Esophagus mucosa (tissue), 1 donor: ENCODE data around the gene GRHPR. TPM values are rescaled to one million over a fixed set of nuclear protein-coding genes. Genes with fewer than 3 reads are reported as not detected.
"Not testable (repeated sequence)": the region's sequence is repeated elsewhere in the genome, so short reads cannot be mapped to it uniquely, and the experiment has no call there.

Source experiments
- ATAC-seq: fragments of 200-7000 bp; cut with Tn5 transposase; one replicate; pipeline ENCODE4 v1.9.1; 2020
- total RNA-seq: library from RNA; stranded (reverse); gene quantifications from one replicate; pipeline ENCODE4 v1.2.4, GENCODE V29; 2023
- donor health status: DM: yes; HTN: yes; CAD: no.

The GRHPR gene
- total RNA-seq, 1 donor from 2014 or later, result 57.5 TPM

DNA sequence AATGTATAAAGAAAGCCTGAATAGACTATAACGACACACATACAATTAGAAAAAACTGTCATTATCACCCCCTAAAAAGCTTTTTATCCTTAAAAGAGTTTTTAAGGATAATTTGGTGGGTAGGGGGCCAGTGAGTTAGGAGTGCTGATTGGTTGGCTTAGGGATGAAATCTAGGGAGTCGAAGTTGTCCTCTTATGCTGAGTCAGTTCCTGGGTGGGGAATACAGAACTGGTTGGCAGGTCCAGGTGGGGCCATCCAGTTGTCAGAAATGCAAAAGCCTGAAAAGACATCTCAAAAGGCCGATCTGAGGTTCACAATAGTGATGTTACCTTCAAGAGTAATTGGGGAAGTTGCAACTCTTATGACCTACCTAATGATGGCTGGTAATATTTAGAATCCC lies 29.1 kb downstream of the GRHPR start:
- ATAC-seq, result no peak

DNA sequence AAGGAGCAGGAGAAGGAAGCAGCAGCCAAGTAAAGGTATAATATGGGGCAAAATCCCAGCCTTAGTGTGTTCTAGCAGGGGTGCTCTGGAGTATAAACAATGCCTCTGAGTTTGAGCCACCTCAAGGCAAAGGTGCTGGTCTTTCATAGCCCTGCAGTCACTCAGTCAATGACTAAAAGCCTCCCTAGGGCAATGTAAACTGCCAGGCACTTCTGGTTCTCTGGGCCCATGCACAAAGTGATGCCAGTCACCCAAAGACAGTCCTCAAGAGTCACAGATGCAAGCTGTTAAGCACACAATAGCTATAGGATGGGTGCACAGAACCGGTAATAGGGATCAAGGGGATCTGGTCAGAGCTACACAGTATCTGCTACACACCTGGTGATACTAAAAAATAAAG lies 30.1 kb downstream of the GRHPR start:
- no peak for ATAC-seq

DNA sequence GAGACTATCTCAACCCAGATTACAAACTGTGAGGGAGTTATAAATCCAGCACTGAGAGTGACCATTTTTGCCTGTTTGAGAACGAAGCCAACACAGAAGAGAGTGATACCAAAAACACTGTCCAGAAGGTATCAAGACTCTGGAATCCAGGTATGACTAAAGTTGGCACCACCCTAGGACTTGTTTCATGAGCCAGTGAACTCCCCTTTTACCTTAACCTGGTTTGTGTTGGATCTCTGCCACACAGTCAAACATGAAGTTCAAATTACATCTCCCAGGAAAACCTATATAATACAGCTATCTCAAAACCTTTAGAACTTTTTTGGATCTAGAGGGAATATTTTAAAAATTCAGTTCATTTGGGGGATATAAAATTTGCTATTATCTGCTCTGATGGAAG lies 31.3 kb downstream of the GRHPR start:
- ATAC-seq, result no peak

DNA sequence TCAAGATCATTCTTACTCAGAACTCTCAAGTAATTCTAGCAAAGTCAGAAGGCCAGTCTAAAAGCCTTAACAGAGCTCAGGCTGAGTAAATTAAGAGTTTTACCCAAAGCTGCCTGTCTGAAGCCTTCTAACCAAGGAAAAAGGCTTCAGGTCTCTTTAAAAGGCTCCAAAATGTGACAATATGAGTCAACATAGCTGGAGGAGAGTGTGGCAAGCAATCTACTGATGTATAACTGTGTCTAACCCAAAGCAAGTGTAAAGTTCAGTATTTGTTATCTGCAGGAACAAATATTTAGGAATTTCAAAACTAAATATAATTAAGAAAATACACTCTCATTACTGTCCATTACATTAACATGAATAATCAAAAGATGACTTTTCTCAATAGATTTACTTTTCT lies 31.7 kb downstream of the GRHPR start:
- no peak for ATAC-seq

DNA sequence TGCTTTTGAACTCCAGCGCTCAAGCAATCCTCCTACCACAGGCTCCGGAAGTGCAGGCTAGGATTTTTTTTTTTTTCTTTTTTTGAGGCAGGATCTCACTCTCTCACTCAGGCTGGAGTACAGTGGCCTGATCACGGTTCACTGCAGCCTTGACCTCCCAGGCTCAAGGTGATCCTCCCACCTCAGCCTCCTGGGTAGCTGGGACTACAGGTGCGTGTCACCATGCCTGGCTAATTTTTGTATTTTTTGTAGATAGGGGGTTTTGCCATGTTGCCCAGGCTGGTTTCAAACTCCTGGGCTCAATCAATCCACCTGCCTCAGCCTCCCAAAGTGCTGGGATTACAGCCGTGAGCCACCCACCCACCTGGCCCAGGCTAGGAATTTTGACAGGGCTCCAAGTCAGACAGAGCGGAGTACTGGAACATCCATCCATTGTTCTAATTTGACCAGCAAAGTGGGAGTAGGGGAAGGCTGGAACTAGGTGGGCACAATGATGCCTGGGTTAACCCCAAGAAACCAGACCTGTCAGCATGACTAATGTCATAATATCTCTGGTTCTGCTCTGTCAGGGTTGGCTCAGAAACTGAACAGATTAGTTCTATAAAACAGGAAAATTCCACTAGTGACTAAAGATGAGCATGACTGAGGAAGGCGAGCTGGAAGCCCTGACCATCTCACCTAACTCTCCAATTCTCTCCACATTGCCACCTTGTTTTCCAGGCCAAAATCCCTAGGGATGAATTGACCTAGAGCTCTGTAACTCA lies 33.6 kb downstream of the GRHPR start:
- ATAC-seq, result peak; percentile 83

DNA sequence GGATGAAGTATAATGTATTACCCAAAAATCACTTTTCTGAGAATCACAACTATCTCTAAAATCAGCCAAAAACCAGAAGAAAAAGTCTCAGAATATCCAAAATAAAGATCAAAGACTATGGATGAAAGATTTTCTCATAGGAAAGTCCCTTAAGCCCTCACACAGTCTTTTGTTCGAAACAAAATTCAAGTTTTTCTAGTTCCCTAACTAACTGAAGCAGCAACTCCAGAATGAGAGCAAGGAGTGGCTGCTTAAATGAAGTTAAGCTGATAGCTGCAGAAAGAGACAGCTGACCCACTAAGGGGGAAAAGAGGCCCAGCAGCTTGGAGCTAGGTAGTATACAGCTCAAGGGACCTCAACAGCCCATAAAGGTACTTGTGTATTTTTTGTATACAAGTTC lies 34.3 kb downstream of the GRHPR start:
- ATAC-seq, result peak; percentile 78

DNA sequence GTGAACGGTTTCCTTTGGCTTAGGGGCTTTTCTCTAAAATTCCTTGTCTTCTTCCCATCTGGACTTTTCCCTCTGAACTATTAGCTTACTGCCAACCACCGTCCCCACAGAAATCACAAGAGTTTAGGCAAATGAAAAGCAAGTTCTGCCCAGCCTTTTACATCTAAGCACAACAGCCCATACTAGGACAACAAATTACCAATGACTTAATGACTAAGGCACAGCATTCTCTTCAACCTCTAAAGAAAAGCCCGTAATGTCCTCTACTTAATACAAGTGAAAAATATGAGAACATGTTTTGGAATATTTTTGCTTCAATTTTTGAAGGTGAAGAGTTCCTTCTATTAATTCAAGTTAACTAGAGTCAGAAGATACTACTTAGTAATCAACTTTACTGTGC lies 41.5 kb downstream of the GRHPR start:
- no peak for ATAC-seq

DNA sequence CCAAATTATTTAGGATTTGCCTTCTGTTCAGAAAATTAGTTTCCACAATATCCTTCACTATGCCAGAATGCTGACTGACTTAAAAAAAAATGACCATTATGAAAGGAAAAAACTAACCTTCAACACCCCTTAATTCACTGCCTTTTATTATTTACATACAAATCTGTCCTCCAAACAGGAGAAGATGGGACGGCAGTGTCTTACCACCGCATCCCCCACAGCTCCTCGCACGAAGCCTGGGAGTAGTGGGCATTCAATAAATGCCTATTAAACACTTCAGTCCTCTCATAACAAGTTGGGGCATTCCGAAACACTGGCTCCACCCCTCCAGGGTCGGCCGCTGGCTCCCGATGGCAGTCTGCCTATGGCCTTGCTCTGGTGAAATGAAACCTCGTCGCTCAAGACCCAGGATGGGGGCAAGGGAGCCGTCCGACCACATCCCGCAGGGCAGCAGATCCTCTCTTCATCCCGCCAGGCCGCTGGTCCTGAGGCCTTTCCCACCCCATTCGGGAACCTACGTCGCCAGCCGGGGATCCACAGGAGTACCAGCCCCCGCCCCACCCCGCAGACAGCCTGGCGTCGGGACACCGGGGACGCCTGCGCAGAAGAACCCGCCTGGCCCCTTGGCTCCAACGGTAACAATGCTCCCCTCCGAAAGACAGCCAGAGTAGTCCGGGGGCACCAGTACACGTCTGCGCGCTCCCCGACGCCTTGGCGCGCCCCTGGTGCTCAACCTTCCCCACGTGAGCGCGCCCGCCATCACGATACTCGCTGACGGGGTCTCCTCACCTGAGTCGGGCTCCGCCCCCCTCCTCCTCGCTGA lies 42.1 kb downstream of the GRHPR start:
- ATAC-seq, result peak; percentile 45

DNA sequence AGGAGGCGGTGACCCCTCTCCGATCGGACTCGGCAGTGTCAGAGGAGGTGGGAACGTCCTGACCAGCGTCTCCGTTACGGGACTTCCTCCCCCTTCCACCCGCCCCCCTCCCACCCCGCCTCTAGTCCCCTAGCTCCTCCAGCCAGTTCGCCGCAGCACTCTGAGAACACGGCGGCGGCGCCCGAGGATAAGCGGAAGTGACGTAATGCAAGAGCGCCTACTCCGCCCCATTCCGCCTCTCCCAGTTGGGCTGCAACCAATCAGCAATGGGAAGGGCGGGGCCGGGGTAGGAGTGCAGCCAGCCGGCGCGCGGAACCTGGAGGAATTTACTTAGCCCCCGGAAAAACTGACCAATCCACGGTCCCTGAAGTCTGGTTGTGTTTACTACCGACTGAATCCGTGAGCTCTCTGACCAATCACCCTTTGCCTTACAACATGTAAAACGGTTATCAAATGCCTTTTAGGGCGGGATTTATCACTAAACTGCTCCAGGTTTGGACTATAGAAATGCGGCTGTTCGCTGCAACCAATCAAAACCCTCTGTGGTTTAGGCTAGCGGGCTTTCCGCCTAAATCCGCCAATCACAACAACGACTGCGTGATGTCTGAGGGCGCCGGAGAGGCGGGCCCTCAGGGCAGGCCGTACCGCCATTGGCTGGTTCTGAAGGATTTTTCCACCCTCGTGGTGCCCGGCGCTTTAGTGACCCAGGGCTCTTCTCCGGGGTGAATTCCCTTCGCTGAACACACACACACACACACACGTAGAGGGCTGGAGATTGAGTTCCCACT lies 42.9 kb downstream of the GRHPR start, which contains the start of gene ZBTB5:
Gene ZBTB5 (minus strand): TSS at position 202 of the 788 bp plus-strand sequence. CDS start 22,899 bp downstream, outside the sequence.
- ATAC-seq, result peak; percentile 92

DNA sequence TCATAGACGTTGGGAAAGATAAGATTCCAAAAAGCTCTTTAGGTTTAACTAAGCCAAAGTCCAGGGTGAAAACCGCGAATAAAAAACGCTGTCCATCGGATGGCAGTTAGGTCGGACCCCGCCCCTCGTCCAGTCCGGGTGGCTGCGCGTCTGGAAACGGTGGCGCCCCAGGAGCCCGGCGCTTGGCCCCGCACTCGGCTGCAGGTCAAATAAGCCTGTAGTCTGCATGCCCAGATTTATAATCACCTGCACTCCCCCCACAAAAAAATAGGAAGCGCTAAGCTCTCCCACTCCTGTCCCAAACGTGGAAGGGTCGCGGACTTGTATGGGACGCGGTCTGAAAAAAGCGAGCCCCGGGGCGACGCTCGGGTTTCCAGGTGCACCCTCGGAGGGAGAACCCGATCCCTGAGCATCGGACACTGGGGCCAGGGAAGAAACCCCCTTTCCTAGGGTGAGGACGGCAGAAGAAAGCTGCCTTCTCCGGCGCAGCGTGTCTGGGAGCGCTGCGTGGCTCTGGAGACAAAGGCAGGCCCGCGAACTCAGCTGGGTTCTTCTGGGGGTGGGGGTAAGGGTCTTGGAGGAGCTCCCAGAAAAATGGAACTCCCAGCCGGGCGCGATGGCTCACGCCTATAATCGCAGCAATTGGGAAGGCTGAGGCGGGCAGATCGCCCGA lies 43.7 kb downstream of the GRHPR start:
- ATAC-seq, result peak; percentile 10

DNA sequence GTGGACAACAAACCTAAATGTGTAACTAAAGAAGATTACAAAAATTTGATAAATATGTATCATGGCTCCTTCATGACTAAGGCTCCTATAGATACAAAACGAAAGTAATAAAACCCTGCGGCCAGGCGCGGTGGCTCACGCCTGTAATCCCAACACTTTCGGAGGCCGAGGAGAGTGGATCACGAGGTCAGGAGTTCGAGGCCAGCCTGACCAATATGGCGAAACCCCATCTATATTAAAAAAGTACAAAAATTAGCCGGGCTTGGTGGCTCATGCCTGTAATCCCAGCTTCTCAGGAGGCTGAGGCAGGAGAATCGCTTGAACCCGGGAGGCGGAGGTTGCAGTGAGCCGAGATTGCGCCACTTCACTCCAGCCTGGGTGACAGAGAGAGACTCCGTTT lies 45.0 kb downstream of the GRHPR start:
- ATAC-seq, result not testable (repeated sequence)

DNA sequence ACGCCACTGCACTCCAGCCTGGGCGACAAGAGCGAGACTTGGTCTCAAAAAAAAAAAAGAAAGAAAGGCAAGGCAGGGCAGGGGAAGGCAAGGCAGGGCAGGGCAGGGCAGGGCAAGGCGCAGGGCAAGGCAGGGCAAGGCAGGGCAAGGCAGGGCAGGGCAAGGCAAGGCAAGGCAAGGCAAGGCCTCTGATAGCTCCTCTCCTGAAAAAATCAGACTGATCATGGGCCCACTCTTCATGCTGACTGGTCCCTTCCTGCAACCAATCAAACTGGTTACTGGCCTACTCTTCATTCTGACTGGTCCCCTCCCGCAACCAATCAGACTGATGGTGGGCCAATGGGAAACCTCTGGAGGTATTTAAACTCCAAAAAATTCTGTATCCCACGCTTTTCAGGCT lies 46.1 kb downstream of the GRHPR start:
- ATAC-seq, result no peak

DNA sequence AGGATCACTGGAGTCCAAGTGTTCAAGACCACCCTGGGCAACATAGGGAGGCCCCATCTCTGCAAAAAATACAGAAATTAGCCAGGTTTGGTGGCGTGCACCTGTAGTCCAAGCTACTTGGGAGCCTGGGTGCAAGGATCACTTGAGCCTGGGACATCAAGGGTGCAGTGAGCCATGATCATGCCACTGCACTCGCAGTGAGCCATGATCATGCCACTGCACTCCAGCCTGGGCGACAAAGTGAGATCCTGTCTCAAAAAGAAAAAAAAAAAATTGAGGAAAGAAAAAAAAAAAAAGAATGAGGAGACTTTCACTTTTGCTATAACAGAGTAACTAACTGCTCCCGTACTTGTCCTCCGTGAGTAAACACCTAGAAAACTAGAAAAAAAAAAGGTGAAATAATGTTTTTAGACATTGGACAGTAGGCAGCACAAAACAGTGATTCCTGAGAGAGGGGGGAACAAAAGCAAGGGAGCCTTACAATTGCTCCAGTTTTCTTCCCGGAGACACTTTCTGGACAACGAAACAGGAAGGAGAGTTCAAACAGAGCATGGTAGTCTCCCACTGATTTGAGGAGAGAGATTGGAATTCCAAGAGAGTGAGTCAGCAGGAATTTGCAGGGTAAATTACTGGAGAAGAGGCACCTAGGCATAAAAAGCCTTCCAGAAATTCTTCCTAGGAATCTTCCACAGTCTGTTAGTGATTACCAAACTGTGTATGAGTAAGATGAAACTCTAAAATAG lies 49.6 kb downstream of the GRHPR start:
- peak; percentile 48 for ATAC-seq

DNA sequence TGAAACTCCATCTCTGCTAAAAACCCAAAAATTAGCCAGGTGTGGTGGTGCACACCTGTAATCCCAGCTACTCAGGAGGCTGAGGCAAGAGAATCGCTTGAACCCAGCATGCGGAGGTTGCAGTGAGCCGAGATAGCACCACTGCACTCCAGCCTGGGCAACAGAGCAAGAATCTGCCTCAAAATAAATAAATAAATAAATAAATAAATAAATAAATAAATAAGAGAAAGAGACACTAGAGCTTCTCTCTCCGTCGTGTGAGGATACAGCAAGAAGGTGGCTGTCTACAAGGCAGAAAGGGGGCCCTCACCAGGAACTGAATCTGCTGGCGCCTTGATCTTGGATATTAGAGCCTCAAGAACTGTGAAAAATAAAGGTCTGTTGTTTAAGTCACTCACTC lies 51.5 kb downstream of the GRHPR start:
- not testable (repeated sequence) for ATAC-seq

DNA sequence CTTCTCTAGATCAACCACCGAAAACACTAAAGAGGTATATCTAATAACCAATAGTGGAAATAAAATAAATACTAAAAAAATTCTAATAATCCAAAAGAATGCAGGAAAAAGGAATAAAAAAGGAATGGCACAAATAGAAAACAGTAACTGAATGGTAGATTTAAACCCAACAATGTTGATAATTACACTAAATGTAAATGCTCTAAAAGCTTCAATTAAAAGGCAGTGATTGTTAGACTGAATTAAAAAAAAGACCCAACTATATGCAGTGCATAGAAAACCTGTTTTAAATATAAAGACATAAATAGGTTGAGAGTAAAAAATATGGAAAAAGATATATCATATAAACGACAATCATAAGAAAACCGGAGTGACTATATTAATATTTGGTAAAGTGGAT lies 51.9 kb downstream of the GRHPR start:
- no peak for ATAC-seq

DNA sequence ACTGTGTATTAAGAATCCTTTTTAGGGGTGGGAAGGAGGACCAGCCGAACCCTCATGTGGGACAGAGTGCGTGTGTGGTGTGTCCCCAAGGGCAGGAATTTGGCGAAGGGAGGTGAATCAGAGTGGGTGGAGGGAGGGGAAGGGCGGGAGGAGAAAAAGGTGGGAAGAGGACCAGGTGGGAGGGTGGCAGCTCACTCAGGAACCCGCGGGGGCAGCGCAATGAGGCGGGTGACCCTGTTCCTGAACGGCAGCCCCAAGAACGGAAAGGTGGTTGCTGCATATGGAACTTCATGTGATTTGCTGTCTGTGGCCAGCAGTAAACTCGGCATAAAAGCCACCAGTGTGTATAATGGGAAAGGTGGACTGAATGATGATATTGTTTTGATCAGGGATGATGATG lies 54.4 kb downstream of the GRHPR start:
- no peak for ATAC-seq

DNA sequence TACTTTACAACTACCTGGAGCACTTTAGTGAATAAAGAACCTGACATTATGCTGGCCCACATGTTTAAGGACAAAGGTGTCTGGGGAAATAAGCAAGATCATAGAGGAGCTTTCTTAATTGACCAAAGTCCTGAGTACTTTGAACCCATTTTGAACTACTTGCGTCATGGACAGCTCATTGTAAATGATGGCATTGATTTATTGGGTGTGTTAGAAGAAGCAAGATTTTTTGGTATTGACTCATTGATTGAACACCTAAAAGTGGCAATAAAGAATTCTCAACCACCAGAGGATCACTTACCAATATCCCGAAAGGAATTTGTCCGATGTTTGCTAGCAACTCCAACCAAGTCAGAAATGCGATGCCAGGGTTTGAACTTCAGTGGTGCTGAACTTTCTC lies 54.9 kb downstream of the GRHPR start:
- ATAC-seq, result not testable (repeated sequence)

DNA sequence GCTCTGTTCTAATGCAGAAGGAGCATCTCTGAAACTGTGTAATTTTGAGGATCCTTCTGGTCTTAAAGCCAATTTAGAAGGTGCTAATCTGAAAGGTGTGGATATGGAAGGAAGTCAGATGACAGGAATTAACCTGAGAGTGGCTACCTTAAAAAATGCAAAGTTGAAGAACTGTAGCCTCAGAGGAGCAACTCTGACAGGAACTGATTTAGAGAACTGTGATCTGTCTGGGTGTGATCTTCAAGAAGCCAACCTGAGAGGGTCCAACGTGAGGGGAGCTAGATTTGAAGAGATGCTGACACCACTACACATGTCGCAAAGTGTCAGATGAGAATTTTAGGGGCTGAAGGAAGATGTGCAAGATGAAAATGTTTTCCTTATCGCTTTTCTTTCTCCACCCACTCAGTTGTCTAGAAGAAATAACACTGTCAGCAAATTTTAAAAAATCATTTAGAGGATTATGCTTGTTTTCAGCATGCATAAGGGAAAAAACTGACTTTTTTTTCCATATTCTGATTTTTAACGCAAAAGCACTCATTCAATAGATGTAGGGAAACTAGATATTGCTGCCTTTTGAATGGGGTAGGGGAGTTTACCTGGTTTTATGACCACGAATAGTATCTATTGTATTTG lies 55.6 kb downstream of the GRHPR start:
- ATAC-seq, result not testable (repeated sequence)

DNA sequence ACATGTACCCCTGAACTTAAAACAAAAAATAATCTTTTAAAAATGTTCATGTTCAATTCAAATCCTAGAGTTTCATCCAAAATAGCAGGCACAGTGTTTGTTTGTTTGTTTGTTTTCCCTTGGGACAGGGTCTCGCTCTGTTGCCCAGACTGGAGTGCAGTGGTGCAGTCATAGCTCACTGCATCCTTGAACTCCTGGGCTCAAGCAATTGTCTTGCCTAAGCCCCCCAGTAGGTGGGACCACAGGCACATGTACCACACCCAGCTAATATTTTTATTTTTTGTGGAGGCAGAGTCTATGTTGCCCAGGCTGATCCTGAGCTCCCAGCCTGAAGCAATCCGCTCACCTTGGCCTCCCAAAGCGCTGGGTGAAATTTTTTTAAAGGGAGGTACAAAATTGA lies 58.3 kb downstream of the GRHPR start:
- ATAC-seq, result no peak

DNA sequence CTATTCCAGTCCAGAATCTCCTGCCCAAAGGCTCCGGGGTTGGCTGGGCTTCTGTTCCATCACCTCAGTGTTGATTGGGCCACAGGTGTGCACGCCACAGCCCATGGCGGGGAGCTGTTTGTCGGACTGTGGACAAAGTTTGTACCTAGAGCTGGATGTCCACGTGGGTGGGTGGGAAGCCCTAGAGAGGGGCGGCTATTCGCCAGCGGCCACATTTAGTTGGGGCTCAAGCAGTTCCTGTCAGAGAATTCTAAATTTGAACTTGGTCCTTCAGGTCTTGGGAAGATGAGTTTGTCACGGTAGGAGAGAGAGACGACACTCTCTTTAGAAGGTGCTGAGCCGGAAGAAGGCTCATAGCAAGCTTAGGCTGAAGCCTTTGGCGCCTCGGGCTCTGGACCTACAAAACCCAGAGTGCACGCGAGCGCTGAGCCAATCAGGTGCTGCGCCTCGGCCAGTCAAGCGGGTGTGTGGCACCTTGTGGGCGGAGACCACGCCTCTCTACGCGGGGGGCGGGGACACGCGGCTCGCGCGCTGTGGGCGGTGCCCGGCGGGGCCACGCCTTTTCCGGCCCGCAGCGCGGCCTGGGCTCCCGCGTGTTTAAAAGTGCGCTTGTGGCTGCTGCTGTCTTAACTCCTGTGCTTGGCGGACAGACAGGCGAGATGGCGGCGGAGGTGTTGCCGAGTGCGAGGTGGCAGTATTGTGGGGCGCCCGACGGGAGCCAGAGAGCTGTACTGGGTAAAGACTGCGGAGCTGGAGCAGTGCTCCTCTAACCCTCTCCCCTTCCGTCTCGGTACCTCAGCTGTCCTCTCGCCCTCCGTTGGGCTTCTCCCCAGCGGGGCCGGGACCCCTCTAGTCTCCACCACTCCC lies 63.1 kb downstream of the GRHPR start, which contains the start of gene POLR1E:
Gene POLR1E (plus strand): TSS at position 560 of the 867 bp plus-strand sequence. CDS start 100 bp downstream, at position 660.
- ATAC-seq, result peak; percentile 99
